ENCODE measurements around the gene RNF215. TPM values are rescaled to one million over a fixed set of nuclear protein-coding genes. Genes with fewer than 3 reads are reported as not detected.
"Not testable (repeated sequence)": the region's sequence is repeated elsewhere in the genome, so short reads cannot be mapped to it uniquely, and the experiment has no call there.

Gene RNF215
- total RNA-seq, 8 experiments from 2014 or later = 9.5 to 22.9 (median 17.3) TPM

DNA sequence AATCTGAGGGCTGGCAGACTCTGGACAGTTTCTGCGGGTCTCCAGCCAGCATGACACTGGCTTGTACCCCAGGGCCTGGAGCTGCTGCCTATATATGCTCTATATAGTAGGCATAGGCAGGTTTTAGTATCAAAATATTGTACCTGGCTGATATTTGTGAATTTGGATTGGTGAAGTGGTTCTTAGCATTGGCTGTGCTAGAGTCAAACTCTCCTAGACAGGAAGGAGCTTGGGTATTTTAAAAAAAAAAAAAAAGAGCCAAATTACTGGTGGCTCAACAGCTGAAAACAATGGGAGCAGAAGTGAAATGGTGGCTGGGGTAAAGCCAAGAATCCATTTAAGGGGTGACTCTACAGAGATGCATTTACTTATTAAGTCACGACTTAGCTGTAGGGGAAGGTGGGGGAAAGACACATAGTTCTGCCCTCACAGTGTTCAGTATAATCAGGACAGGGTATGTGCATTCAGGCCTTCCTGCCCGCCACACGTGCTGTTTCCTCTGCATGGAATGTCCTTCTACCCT lies 27.4 kb upstream of the RNF215 start:
- no peak overlapping the region for H3K27ac ChIP-seq
- H3K4me3 ChIP-seq = no peak overlapping the region
- peak in 1 of 8 experiments; percentile 35 for ATAC-seq (replicated peaks in 6 of 8)
- H3K4me1 ChIP-seq (replicated peaks in 1 of 2) = no peaks in the 10 kb centered on the region
- in situ Hi-C loops (cut with MboI; ENCODE audit: low pct_unique_long_range_greater_than_20kb in 2 of 9, low sequenced_read_pairs in 9 of 9, unreplicated experiment in 9 of 9) = no loop called here
- 22 to 100% (median 90%) methylated on average over 1 to 4 of the region's 4 CpGs; no CpG with 5 or more reads in 4 of the 10 experiments for WGBS, 10 experiments

DNA sequence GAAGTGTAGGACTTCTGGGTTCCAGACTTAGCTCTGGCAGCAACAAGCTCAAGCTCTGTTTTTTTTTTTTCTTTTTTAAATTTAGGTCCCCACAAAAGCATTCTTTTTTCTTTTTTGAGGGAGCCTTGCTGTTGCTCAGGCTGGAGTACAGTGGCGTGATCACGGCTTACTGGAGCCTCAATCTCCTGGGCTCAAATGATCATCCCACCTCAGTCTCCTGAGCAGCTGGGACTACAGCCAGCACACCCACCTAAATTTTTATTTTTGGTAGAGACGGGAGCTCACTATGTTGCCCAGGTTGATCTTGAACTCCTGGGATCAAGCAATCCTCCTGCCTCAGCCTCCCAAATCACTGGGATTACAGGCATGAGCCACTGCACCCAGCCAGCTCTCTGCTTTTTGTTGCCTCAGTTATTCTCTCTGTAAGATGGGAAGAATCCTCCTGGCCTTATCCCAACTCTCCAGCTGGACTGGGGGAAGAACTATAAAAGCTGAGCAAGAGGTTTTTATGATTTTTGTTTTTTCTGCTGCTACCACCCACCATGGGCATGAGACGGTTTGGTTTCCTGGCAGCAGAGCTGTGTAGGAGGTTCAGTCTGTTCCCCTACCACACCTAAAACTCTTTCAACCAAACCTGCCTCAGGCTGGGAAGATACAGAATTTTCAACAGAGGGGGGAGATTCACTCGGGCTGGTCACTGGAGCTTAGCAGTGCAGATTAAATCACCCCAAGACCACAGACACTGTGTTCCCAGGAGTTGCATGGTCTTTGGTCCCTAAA lies 26.7 kb upstream of the RNF215 start:
- ATAC-seq (replicated peaks in 6 of 8) = peak in 2 of 8 experiments; percentile 24 to 34
- no peak overlapping the region for H3K4me3 ChIP-seq
- H3K4me1 ChIP-seq (replicated peaks in 1 of 2) = no peaks in the 10 kb centered on the region
- 7 to 100% (median 91%) methylated on average over 1 to 3 of the region's 5 CpGs; no CpG with 5 or more reads in 3 of the 10 experiments for WGBS, 10 experiments
- H3K27ac ChIP-seq = no peak overlapping the region
- in situ Hi-C loops (cut with MboI; ENCODE audit: low pct_unique_long_range_greater_than_20kb in 2 of 9, low sequenced_read_pairs in 9 of 9, unreplicated experiment in 9 of 9) = no loop called here

DNA sequence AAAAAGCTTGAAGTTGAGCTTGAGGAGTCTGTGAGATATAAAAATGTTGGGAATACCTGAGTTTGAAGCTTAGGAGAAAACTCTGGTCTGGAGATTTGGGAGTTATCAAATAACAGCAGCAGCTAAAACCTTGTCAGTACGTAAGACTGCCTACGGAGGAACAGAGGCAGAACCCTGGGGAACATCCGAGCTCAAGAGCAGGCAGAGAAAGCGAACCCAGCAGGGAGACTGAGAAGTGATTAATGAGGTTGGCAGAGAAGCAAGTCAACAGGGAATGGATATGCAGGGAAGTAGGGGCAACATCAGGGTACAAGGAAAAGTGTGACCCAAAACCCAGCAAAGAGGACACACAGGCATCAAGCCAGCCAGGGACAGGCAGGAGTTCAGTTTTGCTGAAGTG lies 25.8 kb upstream of the RNF215 start:
- WGBS, 10 experiments = 47 to 100% (median 87%) methylated on average over 1 to 4 of the region's 4 CpGs
- H3K27ac ChIP-seq = no peak overlapping the region
- no peak overlapping the region for H3K4me3 ChIP-seq
- in situ Hi-C loops (cut with MboI; ENCODE audit: low pct_unique_long_range_greater_than_20kb in 2 of 9, low sequenced_read_pairs in 9 of 9, unreplicated experiment in 9 of 9) = no loop called here
- ATAC-seq (replicated peaks in 6 of 8) = no peak
- H3K4me1 ChIP-seq (replicated peaks in 1 of 2) = no peaks in the 10 kb centered on the region

DNA sequence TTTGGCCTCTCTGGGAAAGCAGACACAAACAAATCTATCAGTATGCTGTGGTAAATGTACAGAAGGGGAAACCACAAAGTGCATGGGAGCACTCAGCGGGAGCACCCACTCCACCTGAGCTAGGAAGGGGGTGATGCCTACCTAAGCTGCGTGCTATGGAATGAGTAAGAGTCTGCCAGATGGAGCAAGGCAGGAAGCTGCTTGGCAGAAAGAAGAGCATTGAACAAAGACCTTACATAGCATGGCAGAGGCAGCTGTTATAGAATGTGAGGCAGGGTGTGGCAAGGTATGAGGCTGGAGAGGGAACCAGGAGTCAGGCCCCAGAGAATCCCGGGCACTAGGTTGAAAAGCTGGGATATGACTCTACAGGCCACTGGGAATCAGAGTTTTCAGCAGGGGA lies 24.6 kb upstream of the RNF215 start:
- Histone ChIP-seq H3K4me3 (no peak overlapping the region), H3K4me1 (replicated peaks in 1 of 2) (no peaks in the 10 kb centered on the region), H3K27ac (no peak overlapping the region)
- 50 to 100% (median 87%) methylated on average over 1 to 3 of the region's 3 CpGs; no CpG with 5 or more reads in 4 of the 10 experiments for WGBS, 10 experiments
- no peak for ATAC-seq (replicated peaks in 6 of 8)
- in situ Hi-C loops (cut with MboI; ENCODE audit: low pct_unique_long_range_greater_than_20kb in 2 of 9, low sequenced_read_pairs in 9 of 9, unreplicated experiment in 9 of 9) = no loop called here

DNA sequence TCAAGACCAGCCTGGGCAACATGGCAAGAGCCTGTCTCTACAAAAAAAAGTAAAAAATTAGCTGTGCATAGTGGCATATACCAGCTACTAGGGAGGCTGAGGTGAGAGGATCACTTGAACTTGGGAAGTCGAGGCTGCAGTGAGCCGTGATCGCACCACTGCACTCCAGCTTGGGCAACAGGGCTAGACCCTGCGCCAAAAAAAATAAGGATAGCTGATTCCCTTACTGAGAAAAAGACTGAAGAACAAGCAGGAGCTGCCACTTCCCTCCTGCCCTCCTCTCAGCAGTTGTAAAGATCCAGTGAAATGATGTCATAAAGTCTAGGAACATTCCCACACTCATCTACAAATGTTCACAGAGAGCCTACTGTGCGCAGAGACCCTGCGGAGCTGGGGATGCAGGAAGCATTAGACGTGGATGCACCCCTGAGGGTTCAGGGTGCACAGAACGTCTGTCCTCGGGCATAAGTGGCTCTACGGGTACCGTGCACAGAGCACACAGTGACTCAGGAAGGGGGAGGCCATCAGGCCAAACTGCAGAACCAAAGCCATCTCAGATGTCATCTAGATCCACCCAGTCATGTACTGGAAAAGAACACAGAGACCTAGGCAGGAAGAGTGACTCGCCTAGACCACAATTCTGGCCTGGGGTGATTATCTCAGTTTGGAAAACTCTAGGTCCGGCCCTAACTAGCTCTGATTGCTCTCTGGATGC lies 21.3 kb upstream of the RNF215 start:
- Histone ChIP-seq H3K4me3 (no peak overlapping the region), H3K4me1 (replicated peaks in 1 of 2) (no peaks in the 10 kb centered on the region), H3K27ac (no peak overlapping the region)
- in situ Hi-C loops (cut with MboI; ENCODE audit: low pct_unique_long_range_greater_than_20kb in 2 of 9, low sequenced_read_pairs in 9 of 9, unreplicated experiment in 9 of 9) = no loop called here
- 78 to 98% (median 92%) methylated on average over 3 to 8 of the region's 13 CpGs; no CpG with 5 or more reads in 4 of the 10 experiments for WGBS, 10 experiments
- peak in 4 of 8 experiments; percentile 20 to 98 (median 64) for ATAC-seq (replicated peaks in 6 of 8)

DNA sequence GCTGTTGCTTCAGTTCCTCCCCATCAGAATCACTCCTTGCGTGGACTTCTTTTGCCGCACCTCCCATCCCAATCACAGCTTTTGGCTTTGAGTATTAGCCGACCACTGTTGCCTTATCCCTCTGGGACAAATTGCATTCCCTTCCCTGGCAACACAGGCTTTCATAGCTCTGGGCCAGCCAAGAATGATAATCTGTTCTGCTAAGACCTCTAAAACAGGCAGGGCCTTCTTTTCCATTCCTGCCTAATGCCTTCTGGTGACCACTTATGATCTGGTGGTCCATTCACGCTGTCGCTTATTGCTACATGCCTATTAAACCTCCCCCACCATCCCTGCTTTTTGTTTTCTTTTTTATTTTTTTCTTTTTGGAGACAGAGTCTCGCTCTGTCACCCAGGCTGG lies 19.2 kb upstream of the RNF215 start:
- Histone ChIP-seq H3K4me1 (replicated peaks in 1 of 2) (no peaks in the 10 kb centered on the region), H3K4me3 (no peak overlapping the region), H3K27ac (no peak overlapping the region)
- in situ Hi-C loops (cut with MboI; ENCODE audit: low pct_unique_long_range_greater_than_20kb in 2 of 9, low sequenced_read_pairs in 9 of 9, unreplicated experiment in 9 of 9) = no loop called here
- ATAC-seq (replicated peaks in 6 of 8) = no peak
- WGBS, 10 experiments = 60 to 100% (median 100%) methylated on average over 1 to 6 of the region's 6 CpGs

DNA sequence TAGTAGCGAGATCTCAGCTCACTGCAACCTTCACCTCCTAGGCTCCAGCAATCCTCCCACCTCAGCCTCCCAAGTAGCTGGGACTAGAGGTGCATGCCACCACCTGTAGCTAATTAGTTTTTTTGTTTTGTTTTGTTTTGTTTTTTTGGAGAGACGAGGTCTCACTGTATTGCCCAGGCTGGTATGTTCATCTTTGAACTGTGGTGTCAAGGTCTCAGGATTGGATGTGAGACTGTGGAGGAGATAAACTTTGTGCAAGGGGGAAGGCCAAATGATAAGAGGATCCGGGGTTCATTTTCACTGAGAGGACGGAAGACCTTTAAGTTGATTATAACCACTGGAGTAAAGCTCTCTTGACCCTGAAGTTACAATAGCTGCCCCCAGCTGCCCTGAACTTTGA lies 18.5 kb upstream of the RNF215 start:
- no peak overlapping the region for H3K4me3 ChIP-seq
- ATAC-seq (replicated peaks in 6 of 8) = no peak
- in situ Hi-C loops (cut with MboI; ENCODE audit: low pct_unique_long_range_greater_than_20kb in 2 of 9, low sequenced_read_pairs in 9 of 9, unreplicated experiment in 9 of 9) = no loop called here
- H3K4me1 ChIP-seq (replicated peaks in 1 of 2) = no peaks in the 10 kb centered on the region
- WGBS, 10 experiments = 73 to 100% (median 88%) methylated on average over 1 to 4 of the region's 4 CpGs; no CpG with 5 or more reads in 2 of the 10 experiments
- H3K27ac ChIP-seq = no peak overlapping the region

DNA sequence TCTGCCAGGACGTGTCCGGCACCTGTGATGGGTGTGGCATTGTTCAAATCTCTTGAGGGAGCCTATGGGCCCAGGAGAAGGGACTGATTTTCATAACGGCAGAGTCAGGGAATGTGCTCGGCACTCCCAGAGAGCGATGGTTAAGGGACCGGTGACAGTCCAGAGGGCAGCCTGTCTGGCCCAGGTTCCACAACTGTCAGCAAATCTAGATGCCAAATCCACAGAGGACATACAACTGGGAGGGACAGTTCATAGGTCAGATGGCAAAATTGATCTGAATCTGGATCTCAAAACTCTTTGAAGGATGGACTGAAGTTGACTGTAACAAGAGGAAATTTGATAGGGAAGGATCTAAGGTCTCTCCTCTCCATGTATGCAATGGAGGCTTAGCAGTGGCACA lies 17.1 kb upstream of the RNF215 start:
- no peak for ATAC-seq (replicated peaks in 6 of 8)
- 40 to 100% (median 86%) methylated on average over 1 to 6 of the region's 6 CpGs; no CpG with 5 or more reads in 3 of the 10 experiments for WGBS, 10 experiments
- no peak overlapping the region for H3K27ac ChIP-seq
- H3K4me1 ChIP-seq (replicated peaks in 1 of 2) = no peaks in the 10 kb centered on the region
- no peak overlapping the region for H3K4me3 ChIP-seq
- in situ Hi-C loops (cut with MboI; ENCODE audit: low pct_unique_long_range_greater_than_20kb in 2 of 9, low sequenced_read_pairs in 9 of 9, unreplicated experiment in 9 of 9) = no loop called here

DNA sequence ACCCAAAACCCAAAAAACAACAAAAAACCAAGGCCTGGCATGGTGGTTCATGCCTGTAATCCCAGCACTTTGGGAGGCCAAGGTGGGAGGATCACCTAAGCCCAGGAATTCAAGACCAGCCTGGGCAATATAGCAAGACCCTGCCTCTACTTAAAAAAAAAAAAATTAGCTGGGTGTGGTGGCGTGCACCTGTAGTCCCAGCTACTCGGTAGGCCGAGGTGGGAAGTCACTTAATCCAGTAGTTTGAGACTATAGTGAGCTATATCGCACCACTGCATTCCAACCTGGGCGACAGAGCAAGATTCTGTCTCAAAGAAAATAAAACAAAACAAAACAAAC lies 15.5 kb upstream of the RNF215 start:
- H3K4me1 ChIP-seq (replicated peaks in 1 of 2); H3K27ac ChIP-seq; in situ Hi-C loops (cut with MboI; ENCODE audit: low pct_unique_long_range_greater_than_20kb in 2 of 9, low sequenced_read_pairs in 9 of 9, unreplicated experiment in 9 of 9); ATAC-seq (replicated peaks in 6 of 8); H3K4me3 ChIP-seq: not testable (repeated sequence)
- 83 to 100% (median 90%) methylated on average over 1 to 5 of the region's 5 CpGs; no CpG with 5 or more reads in 3 of the 10 experiments for WGBS, 10 experiments

DNA sequence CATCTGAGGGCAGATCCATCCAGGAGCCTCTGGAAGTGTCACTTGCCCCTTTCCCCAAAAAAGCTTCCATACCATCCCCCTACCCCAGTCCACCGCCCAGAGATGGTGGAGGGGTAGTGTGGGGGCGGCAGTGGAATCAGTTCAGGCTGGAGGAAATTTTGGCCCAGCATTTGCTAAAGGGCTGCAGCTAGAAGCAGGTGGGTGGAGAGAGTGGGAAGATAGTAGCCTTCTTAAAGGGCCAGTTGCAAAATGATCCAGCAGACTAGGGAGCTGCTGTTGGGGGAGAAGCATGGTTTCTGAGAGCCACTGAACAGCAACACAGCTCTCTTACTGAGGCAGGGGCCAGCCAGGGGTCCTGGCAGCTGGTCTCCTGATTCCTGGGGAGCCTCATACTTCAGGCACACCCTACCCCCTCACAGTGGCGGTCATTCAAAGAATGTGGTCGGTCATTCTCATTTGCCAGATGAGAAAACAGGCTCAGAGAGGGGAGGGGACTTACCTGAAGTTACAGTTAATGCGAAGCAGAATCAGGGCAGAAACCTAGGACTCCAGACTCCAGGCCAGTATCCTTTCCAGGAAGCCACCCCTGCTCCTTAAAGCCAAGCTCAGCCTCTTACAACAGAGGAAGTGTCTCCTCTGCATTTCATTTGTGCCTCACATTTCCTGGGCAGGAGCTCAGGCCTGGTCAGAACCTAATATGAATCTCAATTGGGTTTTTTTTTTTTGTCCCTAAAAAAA lies 15.0 kb upstream of the RNF215 start:
- Histone ChIP-seq H3K4me1 (replicated peaks in 1 of 2) (peaks cover 7 to 8% of the 10 kb centered on the region in 2 donors), H3K4me3 (no peak overlapping the region), H3K27ac (no peak overlapping the region)
- in situ Hi-C loops (cut with MboI; ENCODE audit: low pct_unique_long_range_greater_than_20kb in 2 of 9, low sequenced_read_pairs in 9 of 9, unreplicated experiment in 9 of 9) = no loop called here
- 17 to 90% (median 67%) methylated on average over 1 to 3 of the region's 5 CpGs; no CpG with 5 or more reads in 2 of the 10 experiments for WGBS, 10 experiments
- ATAC-seq (replicated peaks in 6 of 8) = peak in 1 of 8 experiments; percentile 14

DNA sequence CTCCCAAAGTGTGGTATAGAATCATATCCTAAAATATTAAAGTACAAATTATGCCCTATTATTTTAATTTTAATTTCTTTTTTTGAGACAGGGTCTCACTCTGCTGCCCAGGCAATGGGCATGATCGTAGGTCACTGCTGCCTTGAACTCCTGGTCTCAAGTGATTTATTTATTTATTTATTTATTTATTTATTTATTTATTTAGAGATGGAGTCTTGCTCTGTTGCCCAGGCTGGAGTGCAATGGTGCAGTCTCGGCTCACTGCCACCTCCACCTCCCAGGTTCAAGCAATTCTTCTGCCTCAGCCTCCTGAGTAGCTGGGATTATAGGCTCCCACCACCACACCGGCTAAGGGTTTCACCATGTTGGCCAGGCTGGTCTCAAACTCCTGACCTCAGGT lies 13.8 kb upstream of the RNF215 start:
- ATAC-seq (replicated peaks in 6 of 8); in situ Hi-C loops (cut with MboI; ENCODE audit: low pct_unique_long_range_greater_than_20kb in 2 of 9, low sequenced_read_pairs in 9 of 9, unreplicated experiment in 9 of 9); H3K4me1 ChIP-seq (replicated peaks in 1 of 2); H3K27ac ChIP-seq; H3K4me3 ChIP-seq: not testable (repeated sequence)
- 67 to 100% (median 100%) methylated on average over 1 to 2 of the region's 3 CpGs; no CpG with 5 or more reads in 2 of the 10 experiments for WGBS, 10 experiments

DNA sequence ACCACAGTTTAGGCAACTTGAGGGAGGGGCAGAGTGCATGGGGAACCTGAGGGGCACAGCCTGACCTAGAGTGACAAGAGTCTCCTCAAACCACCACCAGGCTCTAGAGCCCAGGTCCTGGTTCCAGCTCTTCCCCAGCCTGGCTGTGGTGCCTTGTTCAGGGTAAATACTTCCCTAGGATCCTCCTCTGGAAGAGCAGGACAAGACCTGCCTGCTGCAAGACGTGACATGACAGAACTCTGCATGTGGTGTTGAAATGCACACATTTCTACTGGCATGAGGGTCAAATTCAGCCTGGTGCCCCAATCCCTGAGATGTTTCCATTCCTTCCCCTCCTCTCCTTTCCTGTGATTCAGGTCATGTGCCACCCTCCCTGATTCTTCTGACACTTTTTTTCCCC lies 12.9 kb upstream of the RNF215 start:
- Histone ChIP-seq H3K4me1 (replicated peaks in 1 of 2) (peaks cover 7 to 8% of the 10 kb centered on the region in 2 donors), H3K4me3 (no peak overlapping the region), H3K27ac (no peak overlapping the region)
- WGBS, 10 experiments = 20 to 100% (median 60%) methylated on average over 1 of the region's 1 CpG; no CpG with 5 or more reads in 7 of the 10 experiments
- no peak for ATAC-seq (replicated peaks in 6 of 8)
- in situ Hi-C loops (cut with MboI; ENCODE audit: low pct_unique_long_range_greater_than_20kb in 2 of 9, low sequenced_read_pairs in 9 of 9, unreplicated experiment in 9 of 9) = no loop called here

DNA sequence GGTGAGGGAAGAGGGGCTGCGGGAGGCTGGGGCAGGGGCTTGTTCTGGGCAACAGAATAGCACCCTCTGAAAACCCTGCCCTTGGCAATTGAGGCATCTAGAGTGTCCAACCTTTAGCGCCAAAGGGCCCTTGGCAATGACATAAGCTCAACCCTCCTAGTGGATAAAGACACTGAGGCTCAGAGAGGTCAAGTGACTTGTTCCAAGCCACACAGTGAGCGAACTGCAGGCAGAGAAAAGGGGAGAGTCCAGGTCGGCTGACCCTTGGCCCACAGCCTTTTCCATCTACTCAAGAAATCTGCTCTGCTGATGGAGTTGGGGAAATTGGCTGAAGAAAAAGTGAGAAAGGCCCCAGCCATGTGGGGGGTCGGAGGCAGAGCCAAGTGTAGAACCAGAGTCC lies 12.5 kb upstream of the RNF215 start:
- in situ Hi-C loops (cut with MboI; ENCODE audit: low pct_unique_long_range_greater_than_20kb in 2 of 9, low sequenced_read_pairs in 9 of 9, unreplicated experiment in 9 of 9) = loop anchor here in 4 of 9 experiments (25.0 kb wide), 1 partner anchor 287 kb away; no protein-coding TSS in a partner anchor
- Histone ChIP-seq H3K4me1 (replicated peaks in 1 of 2) (peaks cover 7 to 8% of the 10 kb centered on the region in 2 donors), H3K27ac (no peak overlapping the region), H3K4me3 (no peak overlapping the region)
- 67 to 100% (median 92%) methylated on average over 1 to 3 of the region's 5 CpGs; no CpG with 5 or more reads in 5 of the 10 experiments for WGBS, 10 experiments
- no peak for ATAC-seq (replicated peaks in 6 of 8)
